GM21619 (cell line): Measurements from ENCODE around the gene LRMDA.

ENCODE experiments used
- ATAC-seq: cut with Tn5 transposase; IDR thresholded peaks from one replicate; pipeline ENCODE4 v1.9.1; 2021; ENCODE audit not compliant: unreplicated experiment

Gene LRMDA

DNA sequence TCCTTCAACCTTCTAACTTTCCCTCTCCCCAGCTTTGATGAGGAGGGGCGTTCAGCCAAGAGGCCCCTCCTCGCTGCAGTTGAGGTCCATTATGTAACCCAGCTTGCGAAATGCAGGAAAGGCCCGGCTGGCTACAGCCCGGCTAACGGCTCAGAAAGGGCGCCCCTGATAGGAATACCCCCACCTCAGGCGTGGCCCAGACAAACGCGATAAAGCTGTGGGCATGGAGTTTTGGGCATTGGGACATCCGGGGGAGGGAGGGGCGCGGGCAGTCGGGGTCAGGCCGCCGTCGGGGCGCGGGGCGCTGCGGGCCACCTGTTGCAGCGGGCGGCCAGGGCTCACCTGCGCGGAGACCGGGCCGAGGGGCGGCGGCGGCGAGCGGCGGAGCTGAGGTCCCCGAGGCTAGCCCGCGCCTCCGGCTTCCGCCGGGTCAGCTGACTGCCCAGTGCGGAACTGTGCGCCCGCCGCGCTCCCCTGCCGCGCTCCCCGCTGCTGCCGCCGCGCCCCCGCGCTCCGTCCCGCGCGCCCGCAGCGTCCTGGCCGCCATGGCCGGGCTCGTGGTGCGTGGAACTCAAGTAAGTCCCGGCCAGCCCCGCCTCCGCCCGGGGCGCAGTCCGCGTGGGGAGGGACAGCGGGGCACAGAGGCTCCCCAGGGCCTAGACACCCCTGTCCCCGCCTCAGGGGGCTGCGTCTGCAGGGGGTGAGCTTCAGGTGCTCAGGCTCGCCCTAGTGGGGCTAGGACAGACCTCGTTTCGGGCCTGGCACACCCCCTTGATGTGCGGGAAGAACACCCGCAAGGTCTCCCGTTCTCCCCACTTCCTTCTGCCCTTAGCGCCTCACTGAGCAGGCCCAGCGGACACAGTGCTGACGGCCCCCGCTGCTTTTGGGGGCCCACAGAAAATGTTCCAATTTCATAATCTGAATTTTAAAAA is at the start of gene LRMDA:
LRMDA (plus strand) TSS at position 445 of the 932 bp plus-strand sequence.
- ATAC-seq, result no peak

DNA sequence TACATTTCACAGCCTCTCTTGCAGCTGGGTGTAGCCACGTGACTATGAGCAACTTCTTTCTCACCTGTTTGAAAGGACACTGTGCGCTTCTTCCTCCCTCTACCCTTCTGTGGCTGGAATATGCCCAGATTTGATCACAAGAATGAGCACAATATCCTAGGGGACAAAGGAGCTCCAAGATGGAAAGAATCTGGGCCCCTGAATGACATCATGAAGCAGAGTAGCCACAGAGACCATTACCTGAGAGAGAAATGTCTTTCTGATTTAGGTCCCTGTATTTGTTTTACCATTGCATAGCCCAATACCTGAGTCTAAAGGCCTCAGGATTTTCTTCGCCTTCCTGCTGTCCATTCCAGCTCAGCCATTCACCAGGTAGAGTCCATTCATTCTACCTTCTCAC is 45.3 kb upstream of the LRMDA start:
- no peak for ATAC-seq

DNA sequence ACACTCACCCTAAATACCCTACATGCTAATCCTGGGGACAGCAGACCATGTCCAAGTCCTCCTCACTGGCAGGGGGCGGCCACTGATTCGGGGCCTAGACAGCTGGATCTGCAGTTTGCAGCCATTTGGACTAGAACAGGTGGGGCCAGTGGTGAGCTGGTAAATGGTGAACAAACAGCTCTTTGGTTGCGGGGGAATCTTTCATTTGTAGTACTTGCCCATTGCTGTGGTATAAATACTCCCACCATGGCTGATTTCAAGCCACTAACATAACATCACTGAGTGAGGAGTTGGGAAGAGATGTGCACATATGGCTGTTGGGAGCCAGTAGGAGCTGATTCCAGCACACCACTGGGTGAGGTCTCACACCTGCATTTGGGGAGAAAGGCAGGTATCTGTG is 43.3 kb upstream of the LRMDA start:
- ATAC-seq, result no peak

DNA sequence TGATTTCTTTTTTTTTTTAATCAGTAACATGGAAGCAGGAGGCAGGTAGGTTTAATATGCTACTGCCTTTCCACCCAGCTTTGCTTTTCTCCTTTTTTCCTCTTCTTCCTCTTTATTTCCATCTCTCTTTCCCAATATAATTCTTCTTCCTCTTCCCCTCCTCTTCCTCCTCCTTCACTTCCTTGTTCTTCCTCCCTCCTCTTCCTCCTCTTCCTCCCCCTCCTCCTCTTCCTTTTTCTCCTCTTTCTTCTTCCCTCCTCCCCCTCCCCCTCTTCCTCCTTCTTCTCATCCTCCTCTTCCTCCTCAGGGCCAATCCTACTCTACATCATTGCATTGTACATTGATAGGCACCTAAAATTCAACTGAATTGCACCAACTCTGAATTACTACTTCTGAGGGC is 41.2 kb upstream of the LRMDA start:
- no peak for ATAC-seq

DNA sequence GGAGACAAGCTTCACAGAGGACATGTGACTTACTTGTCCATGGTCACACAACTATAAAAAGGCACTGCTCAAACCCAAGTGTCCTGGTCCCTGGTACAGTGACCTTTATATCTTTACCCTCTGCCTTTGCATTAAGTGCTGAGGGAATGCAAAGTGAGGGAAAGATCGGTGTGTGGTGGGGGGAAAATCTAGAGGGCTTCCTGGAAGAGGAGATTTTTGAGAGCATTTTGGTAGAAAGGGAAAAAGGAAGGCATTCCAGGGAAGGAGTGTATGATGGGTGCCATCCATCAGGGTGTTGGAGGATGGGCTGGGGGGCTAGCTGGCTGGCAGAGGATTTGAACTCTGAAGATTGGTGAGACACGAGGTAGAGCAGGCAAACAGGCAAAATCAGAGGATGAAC is 39.2 kb upstream of the LRMDA start:
- no peak for ATAC-seq

DNA sequence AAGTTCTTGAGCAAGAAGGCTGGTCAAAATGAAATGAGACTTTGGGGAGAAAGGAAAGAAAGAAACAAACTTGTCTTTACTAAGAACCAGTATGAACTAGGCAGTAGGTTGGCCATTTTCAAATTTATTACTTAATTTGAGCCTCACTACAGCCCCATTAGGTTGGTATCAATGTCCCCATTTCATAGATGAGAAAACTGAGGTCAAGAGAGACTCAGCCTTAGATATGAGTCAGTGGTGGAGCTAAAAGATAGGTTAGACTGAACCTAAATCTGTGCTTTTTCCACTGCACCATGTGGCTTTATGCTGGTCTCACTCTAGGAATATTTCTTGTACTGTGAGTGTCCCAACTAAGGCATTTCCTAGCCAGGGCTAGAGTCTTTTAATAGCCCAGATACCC is 38.7 kb upstream of the LRMDA start:
- no peak for ATAC-seq

DNA sequence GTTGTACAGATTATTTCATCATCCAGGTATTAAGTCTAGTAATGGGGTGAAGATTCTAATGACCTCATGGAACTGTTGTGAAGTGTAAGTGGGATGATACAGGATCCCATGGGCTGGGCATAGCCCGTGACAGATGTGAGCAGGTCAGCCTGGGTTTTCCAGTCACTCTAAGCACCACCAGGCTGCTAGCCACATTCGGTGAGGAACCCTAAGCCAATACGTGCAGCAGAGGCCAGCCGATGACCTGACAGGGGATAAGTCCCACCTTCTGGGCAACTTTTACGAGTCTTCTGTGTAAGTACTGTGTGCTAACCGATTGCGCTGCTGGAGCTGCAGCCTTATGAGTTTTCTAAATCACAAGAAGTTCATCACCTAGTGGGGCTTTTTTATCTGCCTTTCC is 37.2 kb upstream of the LRMDA start:
- ATAC-seq, result no peak

DNA sequence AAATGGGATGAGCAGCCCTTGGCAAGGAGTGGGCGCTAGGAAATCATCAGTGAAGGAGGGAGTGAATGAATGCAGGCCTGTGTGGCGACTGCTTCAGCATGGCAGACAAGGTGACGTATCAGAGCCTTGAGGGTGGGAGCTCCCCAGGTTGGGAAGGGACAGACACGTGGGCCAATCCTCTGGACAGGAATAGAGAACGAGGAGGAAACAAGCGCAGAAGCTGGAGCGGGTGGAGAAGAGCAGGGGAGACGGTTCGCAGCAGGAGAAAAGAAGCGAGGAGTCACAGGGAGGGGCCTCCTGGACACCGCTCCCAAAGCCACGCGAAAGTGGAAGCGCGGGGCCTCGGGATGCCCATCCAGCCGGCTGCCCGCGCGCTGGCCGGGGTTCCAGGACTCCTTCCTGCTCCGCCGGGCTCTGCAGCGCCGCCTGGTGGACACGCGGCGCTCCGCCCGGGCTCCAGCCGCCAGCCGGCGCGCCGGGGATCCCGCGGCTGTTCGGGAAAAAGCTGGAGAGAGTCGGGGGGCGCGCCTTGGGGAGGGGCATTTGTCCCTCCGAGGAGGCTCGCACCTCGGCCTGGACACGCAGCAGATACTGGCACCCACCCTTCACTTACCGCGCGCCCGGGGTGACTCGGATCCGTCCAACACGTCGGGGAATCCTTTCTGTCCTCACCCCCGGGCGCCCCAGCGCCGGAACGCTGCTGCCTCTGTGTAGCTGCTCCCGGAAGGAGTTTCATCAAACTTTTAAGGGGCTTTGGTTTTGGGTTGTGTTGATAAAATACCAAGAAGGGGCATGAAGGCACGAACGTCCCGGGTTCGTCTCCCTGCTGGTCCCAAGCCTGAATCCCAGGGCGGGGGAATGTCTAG is 36.1 kb upstream of the LRMDA start:
- ATAC-seq, result no peak

DNA sequence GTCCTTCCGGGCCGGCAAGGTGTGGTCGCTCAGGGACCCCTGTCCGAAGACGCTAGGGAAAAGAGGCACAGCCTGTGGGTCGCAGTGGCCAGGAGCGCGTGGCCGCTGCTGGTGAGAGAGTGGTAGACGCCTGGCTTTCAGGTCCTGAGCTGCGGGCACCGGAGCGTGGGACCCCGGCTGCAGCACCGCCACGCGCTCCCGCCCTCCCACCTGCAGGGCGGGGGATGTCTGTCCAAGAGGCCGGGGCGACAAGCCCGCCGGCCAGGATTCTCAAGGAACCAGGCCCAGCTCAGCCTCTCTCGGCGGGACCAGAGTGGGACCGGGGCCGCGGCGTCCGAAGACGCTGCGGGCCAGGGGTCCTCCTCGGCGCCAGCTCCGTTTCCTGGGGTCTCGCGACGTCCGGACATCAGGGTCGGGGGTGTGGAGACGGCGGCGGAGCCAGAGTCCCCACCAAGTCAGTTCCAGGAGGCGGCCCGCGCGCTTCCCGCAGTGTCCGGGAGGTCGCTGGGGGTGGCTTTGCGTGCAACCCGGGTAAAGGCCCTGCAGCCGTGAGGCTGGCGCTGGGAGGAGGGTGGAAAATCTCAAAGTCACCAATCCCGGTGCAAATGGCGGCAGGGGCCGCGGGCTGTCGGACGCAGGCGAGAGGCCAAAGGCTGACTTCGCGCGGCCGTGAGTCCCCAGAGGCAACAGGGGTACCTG is 35.3 kb upstream of the LRMDA start:
- no peak for ATAC-seq

DNA sequence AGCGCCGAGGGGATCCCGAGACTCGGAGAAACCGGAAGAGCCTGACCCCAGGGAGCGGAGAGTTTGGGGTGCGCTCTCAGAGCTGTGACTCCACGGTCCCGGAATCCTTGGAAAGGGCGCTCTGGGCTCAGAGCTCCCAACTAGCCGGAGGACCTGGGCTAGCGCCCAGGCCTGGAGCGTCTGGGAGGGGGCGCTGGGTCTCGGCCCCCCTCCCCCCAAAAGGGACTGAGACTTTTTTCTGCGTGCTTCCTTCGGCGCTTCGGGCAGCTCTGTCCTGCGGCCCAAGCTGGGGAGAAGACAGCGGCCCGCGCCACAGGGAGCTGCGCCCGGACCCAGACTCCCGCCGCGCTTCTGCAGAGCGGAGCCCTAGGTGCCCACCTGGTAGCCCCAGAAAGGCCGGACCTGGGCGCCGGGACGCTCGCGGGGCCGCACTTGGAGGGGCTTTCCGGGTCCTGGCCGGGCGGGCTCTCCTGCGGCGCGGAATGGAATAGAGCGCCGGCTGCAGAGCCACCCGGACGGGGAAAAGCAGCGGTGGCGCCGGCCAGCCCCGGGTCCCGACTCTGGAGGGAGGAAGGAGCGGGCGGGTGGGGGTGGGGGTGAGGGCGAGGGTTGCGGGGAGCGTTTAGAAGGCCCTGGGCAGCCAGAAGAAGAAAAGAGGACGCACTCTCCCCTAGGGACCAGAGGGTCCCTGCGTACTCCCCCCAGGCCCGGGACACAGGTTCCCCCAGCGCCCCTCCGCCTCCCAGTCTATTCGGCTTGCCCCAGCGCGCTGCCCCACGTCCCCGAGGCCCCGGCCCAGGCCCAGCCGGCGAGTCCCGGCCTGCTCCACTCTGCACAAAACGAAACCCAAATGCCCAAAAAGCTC is 34.6 kb upstream of the LRMDA start:
- no peak for ATAC-seq

DNA sequence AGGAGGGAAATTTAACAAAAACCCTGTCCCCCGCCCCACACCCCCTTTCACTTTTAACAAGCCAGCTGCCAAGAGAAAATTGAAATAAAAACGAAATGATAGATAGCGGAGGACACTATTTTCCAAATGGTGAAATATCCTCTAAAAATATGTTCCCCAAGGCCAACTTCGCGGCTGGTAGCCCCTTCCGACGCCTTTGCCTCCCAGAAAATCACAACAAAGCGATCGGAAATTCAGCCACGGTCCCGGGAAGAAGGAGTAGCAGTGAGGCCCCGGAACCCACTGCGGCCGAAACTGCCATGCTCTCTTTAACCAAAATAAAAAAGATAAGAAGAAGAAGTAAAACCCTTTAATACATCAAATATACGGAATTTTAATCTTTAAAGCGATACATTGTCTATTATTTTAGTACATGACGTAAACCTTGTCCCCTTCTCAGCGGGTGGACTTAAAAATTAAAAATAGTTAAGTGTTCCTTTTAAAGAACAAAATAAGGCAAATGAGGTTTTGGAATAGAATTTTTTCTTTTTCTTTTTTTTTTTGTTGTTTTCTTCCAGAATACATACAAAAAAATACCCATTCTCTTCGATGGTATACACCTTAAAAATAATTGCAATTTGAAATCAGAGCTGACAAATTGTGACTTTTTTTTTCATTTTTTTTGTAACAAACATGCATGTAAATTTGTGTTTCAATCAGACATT is 33.8 kb upstream of the LRMDA start:
- no peak for ATAC-seq

DNA sequence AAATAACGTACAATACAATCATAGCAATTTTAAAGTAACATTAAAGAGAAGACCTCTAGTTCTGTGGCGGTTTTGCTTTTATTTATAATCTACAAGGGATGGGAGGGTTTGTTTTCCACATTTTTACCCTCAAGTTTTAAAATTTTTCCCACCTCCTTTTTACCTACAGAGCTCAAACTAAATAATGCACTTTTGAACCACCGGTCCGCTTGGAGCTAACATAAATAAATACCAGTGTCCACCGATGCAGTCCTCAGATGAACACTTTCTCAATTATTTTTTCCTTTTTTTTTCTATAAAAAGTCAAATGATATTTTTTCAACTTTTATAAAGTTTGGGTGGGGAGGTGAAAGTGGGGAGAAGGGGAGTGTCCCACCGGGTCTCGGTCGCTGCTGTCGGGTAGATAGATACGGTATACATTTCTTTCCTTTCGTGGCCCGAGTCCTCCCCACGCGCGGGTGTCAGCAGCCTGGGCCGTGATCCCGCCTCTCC is 33.2 kb upstream of the LRMDA start:
- no peak for ATAC-seq

DNA sequence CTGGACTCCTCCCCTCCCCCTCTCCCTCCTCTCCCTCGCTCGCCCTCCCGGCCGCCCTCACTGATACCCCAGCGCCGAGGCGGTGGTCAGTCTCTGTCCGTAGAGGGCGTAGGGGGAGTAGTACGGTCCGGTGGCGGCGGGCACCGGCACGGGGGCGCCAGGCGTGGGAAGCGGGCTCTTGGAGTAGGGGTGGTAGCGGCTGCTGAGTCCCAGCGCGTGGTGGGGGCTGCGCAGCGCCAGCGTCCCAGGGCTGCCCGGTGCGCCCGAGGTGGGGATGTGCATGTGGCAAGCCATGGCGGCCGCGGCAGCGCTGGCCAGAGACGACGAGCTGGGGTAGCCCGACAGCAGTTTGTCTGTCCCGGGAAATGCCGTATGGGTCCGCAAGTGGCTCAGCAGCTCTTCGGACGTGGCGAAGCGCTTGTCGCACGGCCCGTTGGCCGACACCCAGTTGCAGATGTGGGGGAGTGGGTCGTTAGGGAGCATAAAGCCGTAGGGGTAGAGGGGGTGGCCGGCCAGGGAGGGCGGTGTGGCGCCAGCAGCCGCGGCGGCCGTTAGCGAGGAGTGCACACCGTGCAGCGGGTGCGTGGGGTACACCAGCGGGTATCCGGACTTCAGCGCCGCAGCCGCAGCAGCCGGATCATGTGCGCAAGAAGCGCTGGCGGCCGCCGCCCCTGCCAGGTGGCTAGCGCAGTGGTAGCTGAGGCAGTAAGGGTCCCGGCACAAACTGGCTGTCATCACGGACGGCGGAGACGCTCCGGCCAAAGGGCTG is 32.5 kb upstream of the LRMDA start:
- ATAC-seq, result no peak

DNA sequence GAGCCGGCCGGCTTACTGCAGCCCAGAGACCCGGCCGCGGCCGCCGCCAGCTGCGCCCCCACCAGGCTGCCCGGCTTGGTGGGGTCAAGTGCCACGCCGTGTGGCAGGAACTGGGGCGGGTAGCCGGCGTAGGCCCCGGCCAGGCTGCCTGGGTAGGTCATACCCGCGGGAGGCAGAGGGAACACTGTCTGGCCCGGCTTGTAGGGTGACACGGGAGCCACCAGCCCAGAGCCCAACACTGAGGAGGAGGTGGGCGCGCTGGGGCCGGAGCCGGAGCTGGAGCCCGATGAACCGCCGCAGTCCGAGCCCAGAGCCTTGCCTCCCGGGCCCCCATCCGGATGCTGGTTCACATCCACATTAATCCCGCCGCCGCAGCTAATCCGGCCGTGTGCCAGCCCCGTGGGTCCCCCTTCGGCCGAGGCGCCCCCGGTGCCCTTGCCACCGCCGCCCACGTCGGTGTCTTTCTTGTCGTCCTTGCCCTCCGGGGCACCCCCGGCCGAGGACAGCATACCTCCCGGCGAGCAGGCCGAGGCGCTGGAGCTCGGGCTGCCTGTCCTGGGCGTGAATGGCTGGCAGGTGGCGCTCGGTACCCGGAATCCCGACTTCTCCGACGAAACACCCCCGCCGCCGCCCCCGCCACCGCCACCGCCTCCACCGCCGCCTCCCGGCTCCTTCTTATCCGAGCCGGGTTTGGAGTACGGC is 31.8 kb upstream of the LRMDA start:
- ATAC-seq, result no peak

DNA sequence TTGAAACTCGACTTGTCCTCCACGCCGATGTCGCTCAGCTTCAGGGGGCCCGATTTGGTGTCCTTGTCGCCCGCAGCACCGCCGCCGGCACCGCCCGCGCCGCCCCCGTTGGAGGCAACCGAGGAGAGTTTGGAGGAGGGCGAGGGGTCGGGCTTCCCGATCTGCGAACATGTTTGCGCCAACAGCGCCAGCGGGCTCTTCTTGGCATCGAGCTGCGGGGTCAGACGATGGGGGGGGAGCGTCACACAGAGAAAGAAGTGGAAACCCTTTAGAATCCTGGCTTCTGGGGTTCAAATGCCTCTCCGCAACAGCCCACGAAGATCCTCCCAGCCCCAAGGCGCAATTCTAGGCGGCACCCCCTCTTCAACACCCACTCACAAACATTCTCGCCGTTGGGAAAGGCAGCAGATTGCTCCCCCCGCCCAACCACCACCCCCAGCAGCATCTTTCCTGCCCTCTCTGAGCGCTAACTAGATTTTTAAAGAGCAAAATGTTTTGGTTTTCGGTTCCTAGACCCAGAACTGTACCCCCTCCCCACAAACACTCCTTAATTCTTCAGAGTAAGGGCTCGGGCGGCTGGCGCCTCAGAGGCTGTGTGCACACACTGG is 31.2 kb upstream of the LRMDA start:
- ATAC-seq, result no peak

DNA sequence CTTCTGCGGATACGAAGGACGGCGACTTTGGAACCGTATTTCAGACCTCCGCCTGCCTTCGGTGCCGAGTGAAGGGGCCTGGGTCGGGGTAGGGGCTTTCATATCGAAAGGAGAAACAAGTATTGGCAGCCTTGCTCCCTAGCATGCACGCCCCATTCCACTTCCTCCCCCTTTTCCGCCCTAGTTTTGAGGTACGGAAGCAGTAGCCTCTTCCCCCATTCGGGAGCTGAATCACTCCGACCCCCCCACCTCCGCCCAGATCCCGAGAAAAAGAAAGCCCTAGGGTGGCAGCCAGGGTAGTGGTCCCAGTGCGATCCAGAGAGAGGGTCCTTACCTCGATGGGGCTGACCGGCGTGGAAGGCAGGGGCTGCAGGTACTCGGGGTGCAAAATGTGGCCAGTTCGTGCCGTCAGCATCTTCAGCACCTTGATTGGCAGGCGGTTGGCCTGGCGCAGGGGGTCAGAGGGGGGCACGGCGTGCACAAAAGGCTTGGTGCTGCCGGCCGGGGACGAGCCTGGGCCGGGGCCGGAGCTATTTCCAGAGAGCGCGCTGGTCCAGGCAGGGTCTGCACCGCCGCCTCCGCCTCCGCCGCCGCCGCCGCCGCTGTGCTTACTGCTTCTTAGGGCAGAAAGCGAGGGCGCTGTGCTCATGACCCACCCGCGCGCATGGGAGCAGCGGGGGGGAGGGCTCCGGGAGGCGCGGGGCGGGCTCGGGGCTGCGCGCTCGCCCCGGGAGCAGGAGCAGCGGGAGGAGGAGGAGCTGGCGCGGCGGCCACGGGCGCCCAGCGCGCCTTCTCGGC is 30.5 kb upstream of the LRMDA start:
- no peak for ATAC-seq
